Central memory CD8-positive, alpha-beta T cell (primary cell): ENCODE results near the gene DENND2A.
"Not testable (repeated sequence)": the region's sequence is repeated elsewhere in the genome, so short reads cannot be mapped to it uniquely, and the experiment has no call there.

Experiments
- ATAC-seq: fragments of 150-1000 bp; cut with Tn5 transposase; replicated peaks from 2 replicates; pipeline ENCODE4 v1.10.0; 2022; ENCODE audit warnings: mild to moderate bottlenecking, moderate FRiP score, moderate number of reproducible peaks; ENCODE audit not compliant: poor library complexity, severe bottlenecking; ENCODE audit errors: extremely low read depth
- DNase-seq, 2 donors: peaks; one replicate each; pipeline ENCODE4 v3.0.0; 2021; ENCODE audit warnings: low spot score in 2 of 2
- H3K27ac Mint-ChIP-seq: one replicate; pipeline ENCODE4 v1.8.0; 2022; ENCODE audit warnings: low read depth, mild to moderate bottlenecking, moderate library complexity, mixed read lengths
- H3K27me3 Mint-ChIP-seq: one replicate; pipeline ENCODE4 v1.8.0; 2022; ENCODE audit warnings: mixed read lengths
- H3K36me3 Mint-ChIP-seq: one replicate; pipeline ENCODE4 v1.8.0; 2022; ENCODE audit warnings: mild to moderate bottlenecking, moderate library complexity, mixed read lengths; ENCODE audit not compliant: insufficient read depth
- H3K4me1 Mint-ChIP-seq: one replicate; pipeline ENCODE4 v1.8.0; 2022; ENCODE audit warnings: mixed read lengths
- H3K4me3 Mint-ChIP-seq: one replicate; pipeline ENCODE4 v1.8.0; 2022; ENCODE audit warnings: mild to moderate bottlenecking, moderate library complexity, mixed read lengths
- H3K9me3 Mint-ChIP-seq: one replicate; pipeline ENCODE4 v1.8.0; 2022; ENCODE audit warnings: mixed read lengths

The DENND2A gene

GRCh38 chr7:140506788-140507464 is 133.7 kb downstream of the DENND2A start:
- ATAC-seq (no peak), DNase-seq (no peak)
- H3K9me3 Mint-ChIP-seq: no peaks in the 10 kb centered on the region

GRCh38 chr7:140501966-140502365 is 138.6 kb downstream of the DENND2A start:
- no peaks in the 10 kb centered on the region for H3K4me1 Mint-ChIP-seq
- no peak for ATAC-seq

More at GRCh38 chr7:140506788-140507464, 133.7 kb downstream of the DENND2A start:
- Mint-ChIP-seq H3K27me3 (no peaks in the 10 kb centered on the region), H3K27ac (peak overlapping the region; percentile 51), H3K36me3 (peaks cover under 1% of the 10 kb centered on the region), H3K4me3 (no peak overlapping the region), H3K4me1 (no peaks in the 10 kb centered on the region)

GRCh38 chr7:140497807-140498206 is 142.8 kb downstream of the DENND2A start:
- H3K4me3 Mint-ChIP-seq, H3K36me3 Mint-ChIP-seq, H3K27ac Mint-ChIP-seq, DNase-seq, H3K27me3 Mint-ChIP-seq, H3K9me3 Mint-ChIP-seq, ATAC-seq, H3K4me1 Mint-ChIP-seq: not testable (repeated sequence)

More at GRCh38 chr7:140501966-140502365, 138.6 kb downstream of the DENND2A start:
- Mint-ChIP-seq H3K9me3 (no peaks in the 10 kb centered on the region), H3K36me3 (peaks cover 2% of the 10 kb centered on the region), H3K27me3 (no peaks in the 10 kb centered on the region), H3K4me3 (no peak overlapping the region), H3K27ac (no peak overlapping the region)
- no peak for DNase-seq

GRCh38 chr7:140497241-140497769 is 143.3 kb downstream of the DENND2A start:
- Mint-ChIP-seq H3K4me3 (no peak overlapping the region), H3K9me3 (no peaks in the 10 kb centered on the region), H3K36me3 (peaks cover 2% of the 10 kb centered on the region), H3K27me3 (no peaks in the 10 kb centered on the region), H3K27ac (no peak overlapping the region), H3K4me1 (no peaks in the 10 kb centered on the region)
- no peak for DNase-seq
- ATAC-seq: no peak

GRCh38 chr7:140495514-140496097 is 145.0 kb downstream of the DENND2A start:
- H3K4me1 Mint-ChIP-seq: no peaks in the 10 kb centered on the region

GRCh38 chr7:140494867-140495266 is 145.7 kb downstream of the DENND2A start:
- no peak for DNase-seq
- no peak for ATAC-seq
- H3K9me3 Mint-ChIP-seq: no peaks in the 10 kb centered on the region
- H3K36me3 Mint-ChIP-seq: no peaks in the 10 kb centered on the region
- H3K27ac Mint-ChIP-seq: no peak overlapping the region
- H3K4me1 Mint-ChIP-seq: no peaks in the 10 kb centered on the region
- no peak overlapping the region for H3K4me3 Mint-ChIP-seq
- no peaks in the 10 kb centered on the region for H3K27me3 Mint-ChIP-seq

More at GRCh38 chr7:140495514-140496097, 145.0 kb downstream of the DENND2A start:
- DNase-seq (no peak), ATAC-seq (no peak)
- Mint-ChIP-seq H3K27me3 (no peaks in the 10 kb centered on the region), H3K27ac (no peak overlapping the region), H3K36me3 (no peaks in the 10 kb centered on the region), H3K4me3 (no peak overlapping the region), H3K9me3 (no peaks in the 10 kb centered on the region)

GRCh38 chr7:140489026-140489359 is 151.6 kb downstream of the DENND2A start:
- ATAC-seq: no peak
- Mint-ChIP-seq H3K27me3 (no peaks in the 10 kb centered on the region), H3K27ac (no peak overlapping the region)

GRCh38 chr7:140485500-140486265 is 154.9 kb downstream of the DENND2A start:
- DNase-seq: no peak
- no peak overlapping the region for H3K4me3 Mint-ChIP-seq
- H3K27ac Mint-ChIP-seq: no peak overlapping the region
- H3K27me3 Mint-ChIP-seq: no peaks in the 10 kb centered on the region
- H3K36me3 Mint-ChIP-seq: no peaks in the 10 kb centered on the region
- H3K4me1 Mint-ChIP-seq: no peaks in the 10 kb centered on the region
- ATAC-seq: no peak
- no peaks in the 10 kb centered on the region for H3K9me3 Mint-ChIP-seq

More at GRCh38 chr7:140489026-140489359, 151.6 kb downstream of the DENND2A start:
- no peaks in the 10 kb centered on the region for H3K9me3 Mint-ChIP-seq
- no peak for DNase-seq
- H3K4me3 Mint-ChIP-seq: no peak overlapping the region
- no peaks in the 10 kb centered on the region for H3K4me1 Mint-ChIP-seq
- H3K36me3 Mint-ChIP-seq: no peaks in the 10 kb centered on the region

GRCh38 chr7:140484951-140485499 is 155.6 kb downstream of the DENND2A start:
- no peak for ATAC-seq

GRCh38 chr7:140484479-140484878 is 156.1 kb downstream of the DENND2A start:
- DNase-seq (no peak), ATAC-seq (no peak)
- H3K4me1 Mint-ChIP-seq: no peaks in the 10 kb centered on the region
- H3K27ac Mint-ChIP-seq: no peak overlapping the region
- no peaks in the 10 kb centered on the region for H3K9me3 Mint-ChIP-seq
- H3K36me3 Mint-ChIP-seq: no peaks in the 10 kb centered on the region
- no peaks in the 10 kb centered on the region for H3K27me3 Mint-ChIP-seq
- no peak overlapping the region for H3K4me3 Mint-ChIP-seq

More at GRCh38 chr7:140484951-140485499, 155.6 kb downstream of the DENND2A start:
- H3K36me3 Mint-ChIP-seq: no peaks in the 10 kb centered on the region
- no peaks in the 10 kb centered on the region for H3K9me3 Mint-ChIP-seq
- DNase-seq: no peak
- no peaks in the 10 kb centered on the region for H3K27me3 Mint-ChIP-seq
- H3K4me1 Mint-ChIP-seq: no peaks in the 10 kb centered on the region
- H3K4me3 Mint-ChIP-seq: no peak overlapping the region
- H3K27ac Mint-ChIP-seq: no peak overlapping the region

GRCh38 chr7:140479739-140480084 is 160.9 kb downstream of the DENND2A start:
- no peak for DNase-seq
- Mint-ChIP-seq H3K27me3 (no peaks in the 10 kb centered on the region), H3K36me3 (peaks cover 18% of the 10 kb centered on the region), H3K4me3 (peak overlapping the region; percentile 95), H3K27ac (peak overlapping the region; percentile 95), H3K4me1 (peaks cover 30% of the 10 kb centered on the region), H3K9me3 (no peaks in the 10 kb centered on the region)
- ATAC-seq: peak; percentile 4

GRCh38 chr7:140479062-140479738 is 161.4 kb downstream of the DENND2A start, which contains the start of gene MKRN1:
TSS of gene MKRN1 (minus strand) at chr7:140479505. CDS start at chr7:140479344, 161 bp downstream.
- Mint-ChIP-seq H3K27me3 (no peaks in the 10 kb centered on the region), H3K4me1 (peaks cover 30% of the 10 kb centered on the region), H3K9me3 (no peaks in the 10 kb centered on the region), H3K27ac (peak within 1 kb of the TSS; percentile 95), H3K4me3 (peak within 1 kb of the TSS; percentile 95), H3K36me3 (peaks cover 18% of the 10 kb centered on the region)
- DNase-seq (peak; percentile 76 to 80), ATAC-seq (peak; percentile 80)
